GOT3 (cell line): ENCODE data around the gene ZCCHC24.
"Not testable (repeated sequence)": the region's sequence is repeated elsewhere in the genome, so short reads cannot be mapped to it uniquely, and the experiment has no call there.

ENCODE experiments used
- DNase-seq: peaks from one replicate; lab custom pipeline; 2025; ENCODE audit warnings: mixed read lengths; lab: John Stamatoyannopoulos, UW

The ZCCHC24 gene

GRCh38 chr10:79346388-79347225 lies 98.8 kb downstream of the ZCCHC24 start:
- no peak for DNase-seq

- no peak for DNase-seq
Observed at GRCh38 chr10:79346012-79346340, 99.4 kb downstream of the ZCCHC24 start.

- no peak for DNase-seq
Observed at GRCh38 chr10:79345241-79346011, 100.0 kb downstream of the ZCCHC24 start.

GRCh38 chr10:79344502-79345195 lies 100.8 kb downstream of the ZCCHC24 start:
- no peak for DNase-seq

GRCh38 chr10:79342811-79343561 lies 102.4 kb downstream of the ZCCHC24 start:
- no peak for DNase-seq

GRCh38 chr10:79342295-79342761 lies 103.1 kb downstream of the ZCCHC24 start:
- DNase-seq = no peak

- no peak for DNase-seq
Observed at GRCh38 chr10:79340646-79341244, 104.7 kb downstream of the ZCCHC24 start.

GRCh38 chr10:79339266-79339665 lies 106.2 kb downstream of the ZCCHC24 start:
- no peak for DNase-seq

GRCh38 chr10:79337783-79338469 lies 107.5 kb downstream of the ZCCHC24 start:
- DNase-seq = not testable (repeated sequence)

- DNase-seq = no peak
Observed at GRCh38 chr10:79336739-79337138, 108.7 kb downstream of the ZCCHC24 start.

- no peak for DNase-seq
Observed at GRCh38 chr10:79336276-79336675, 109.1 kb downstream of the ZCCHC24 start.

- no peak for DNase-seq
Observed at GRCh38 chr10:79335470-79336235, 109.8 kb downstream of the ZCCHC24 start.

GRCh38 chr10:79335094-79335469 lies 110.3 kb downstream of the ZCCHC24 start:
- no peak for DNase-seq

- DNase-seq = no peak
Observed at GRCh38 chr10:79334573-79334972, 110.9 kb downstream of the ZCCHC24 start.

- DNase-seq = no peak
Observed at GRCh38 chr10:79333513-79333912, 111.9 kb downstream of the ZCCHC24 start.

- DNase-seq = not testable (repeated sequence)
Observed at GRCh38 chr10:79332610-79333315, 112.7 kb downstream of the ZCCHC24 start.
